ENCODE measurements around the gene ADGRV1.

Gene ADGRV1, protein sequence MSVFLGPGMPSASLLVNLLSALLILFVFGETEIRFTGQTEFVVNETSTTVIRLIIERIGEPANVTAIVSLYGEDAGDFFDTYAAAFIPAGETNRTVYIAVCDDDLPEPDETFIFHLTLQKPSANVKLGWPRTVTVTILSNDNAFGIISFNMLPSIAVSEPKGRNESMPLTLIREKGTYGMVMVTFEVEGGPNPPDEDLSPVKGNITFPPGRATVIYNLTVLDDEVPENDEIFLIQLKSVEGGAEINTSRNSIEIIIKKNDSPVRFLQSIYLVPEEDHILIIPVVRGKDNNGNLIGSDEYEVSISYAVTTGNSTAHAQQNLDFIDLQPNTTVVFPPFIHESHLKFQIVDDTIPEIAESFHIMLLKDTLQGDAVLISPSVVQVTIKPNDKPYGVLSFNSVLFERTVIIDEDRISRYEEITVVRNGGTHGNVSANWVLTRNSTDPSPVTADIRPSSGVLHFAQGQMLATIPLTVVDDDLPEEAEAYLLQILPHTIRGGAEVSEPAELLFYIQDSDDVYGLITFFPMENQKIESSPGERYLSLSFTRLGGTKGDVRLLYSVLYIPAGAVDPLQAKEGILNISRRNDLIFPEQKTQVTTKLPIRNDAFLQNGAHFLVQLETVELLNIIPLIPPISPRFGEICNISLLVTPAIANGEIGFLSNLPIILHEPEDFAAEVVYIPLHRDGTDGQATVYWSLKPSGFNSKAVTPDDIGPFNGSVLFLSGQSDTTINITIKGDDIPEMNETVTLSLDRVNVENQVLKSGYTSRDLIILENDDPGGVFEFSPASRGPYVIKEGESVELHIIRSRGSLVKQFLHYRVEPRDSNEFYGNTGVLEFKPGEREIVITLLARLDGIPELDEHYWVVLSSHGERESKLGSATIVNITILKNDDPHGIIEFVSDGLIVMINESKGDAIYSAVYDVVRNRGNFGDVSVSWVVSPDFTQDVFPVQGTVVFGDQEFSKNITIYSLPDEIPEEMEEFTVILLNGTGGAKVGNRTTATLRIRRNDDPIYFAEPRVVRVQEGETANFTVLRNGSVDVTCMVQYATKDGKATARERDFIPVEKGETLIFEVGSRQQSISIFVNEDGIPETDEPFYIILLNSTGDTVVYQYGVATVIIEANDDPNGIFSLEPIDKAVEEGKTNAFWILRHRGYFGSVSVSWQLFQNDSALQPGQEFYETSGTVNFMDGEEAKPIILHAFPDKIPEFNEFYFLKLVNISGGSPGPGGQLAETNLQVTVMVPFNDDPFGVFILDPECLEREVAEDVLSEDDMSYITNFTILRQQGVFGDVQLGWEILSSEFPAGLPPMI (N-terminal part only)

DNA sequence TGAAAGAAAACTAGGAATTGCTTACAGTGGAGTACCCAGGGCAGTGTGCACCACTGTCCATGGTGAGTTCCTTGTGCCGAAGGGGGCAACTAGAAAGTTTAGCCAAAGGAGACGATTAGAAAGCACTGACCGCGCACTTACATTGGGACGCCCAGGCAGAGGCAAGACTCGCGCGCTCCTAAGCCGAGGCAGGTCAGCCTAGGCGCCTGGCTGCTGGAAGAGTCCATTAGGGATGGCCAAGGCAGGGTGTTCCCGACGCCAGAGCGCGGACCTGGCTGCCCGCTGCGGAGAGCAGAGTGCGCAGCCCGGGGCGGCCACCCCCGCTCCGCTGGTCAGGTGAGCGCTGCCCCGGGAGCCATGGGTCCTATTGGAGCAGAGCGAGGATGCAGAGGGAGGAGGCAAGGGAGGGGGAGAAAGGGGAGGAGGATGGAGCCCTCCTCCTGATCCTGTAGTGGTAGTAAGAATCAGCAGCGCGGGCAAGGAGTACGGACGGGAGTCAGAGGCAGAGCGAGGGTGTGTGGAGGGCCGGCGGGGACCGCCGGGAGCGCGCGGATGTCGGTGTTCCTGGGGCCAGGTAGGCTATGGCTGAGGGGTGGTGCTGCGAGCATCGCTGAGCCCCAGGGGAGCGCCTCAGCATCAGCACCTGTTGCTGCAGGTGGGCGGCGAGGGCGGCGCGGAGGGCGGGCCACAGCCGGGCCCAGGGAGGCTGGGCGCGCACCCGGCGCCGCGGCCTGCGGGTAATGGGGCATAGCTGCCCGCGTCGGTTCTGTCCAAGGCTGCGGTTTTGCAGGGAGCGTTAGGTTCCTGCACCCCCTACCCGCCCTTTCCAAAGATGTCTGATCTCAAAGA, at the start of gene ADGRV1:
ADGRV1 (plus strand) TSS at position 454 of the 849 bp plus-strand sequence; CDS start at position 553, 99 bp downstream.
- DNase-seq (ENCODE audit: low spot score): peak; percentile 22

GRCh38 chr5:90510438-90510837, 48.2 kb upstream of the ADGRV1 start:
- DNase-seq (ENCODE audit: low spot score): no peak

- no peak for DNase-seq (ENCODE audit: low spot score)
Observed at GRCh38 chr5:90514520-90514919, 44.1 kb upstream of the ADGRV1 start.

DNA sequence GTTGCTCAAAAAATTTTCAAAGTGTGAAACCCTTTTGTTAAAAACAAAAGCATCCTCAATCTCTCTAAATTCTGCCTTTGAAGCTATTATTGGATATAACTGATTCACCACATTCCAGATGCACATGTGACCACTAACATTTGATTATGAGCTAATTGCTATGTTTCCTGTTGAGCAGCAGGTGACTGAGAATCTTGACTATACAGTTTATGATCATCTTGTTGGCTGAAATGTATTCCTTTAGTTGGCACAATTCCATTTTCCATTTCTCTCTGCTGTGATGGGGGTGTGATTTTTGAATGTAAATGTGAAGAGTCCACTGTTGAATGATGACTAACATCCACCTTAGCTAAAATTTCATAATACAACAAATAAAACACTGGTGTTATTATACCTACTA, 39.9 kb upstream of the ADGRV1 start:
- DNase-seq (ENCODE audit: low spot score): peak; percentile 32

DNA sequence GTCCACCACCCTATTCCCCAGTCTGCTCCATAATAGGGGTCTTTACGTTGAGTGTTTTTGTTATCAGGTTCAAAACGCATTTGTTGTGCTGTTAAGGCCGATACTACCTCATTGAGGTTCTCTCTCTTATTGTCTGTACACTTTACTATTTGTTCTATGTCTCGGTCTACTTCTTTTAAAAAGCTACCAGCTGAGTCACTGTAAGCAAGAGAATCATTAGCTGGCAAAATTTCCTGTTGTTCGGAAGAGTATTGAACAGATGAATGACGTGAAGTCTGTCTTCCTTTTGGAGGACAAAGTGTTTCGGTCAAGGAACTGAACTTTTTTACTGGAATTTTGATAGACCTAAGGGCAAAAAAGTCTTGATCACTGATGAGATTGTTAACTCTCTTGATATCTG, 39.5 kb upstream of the ADGRV1 start:
- DNase-seq (ENCODE audit: low spot score): no peak

- DNase-seq (ENCODE audit: low spot score): peak; percentile 5
Observed at GRCh38 chr5:90528601-90529193, 29.9 kb upstream of the ADGRV1 start.

DNA sequence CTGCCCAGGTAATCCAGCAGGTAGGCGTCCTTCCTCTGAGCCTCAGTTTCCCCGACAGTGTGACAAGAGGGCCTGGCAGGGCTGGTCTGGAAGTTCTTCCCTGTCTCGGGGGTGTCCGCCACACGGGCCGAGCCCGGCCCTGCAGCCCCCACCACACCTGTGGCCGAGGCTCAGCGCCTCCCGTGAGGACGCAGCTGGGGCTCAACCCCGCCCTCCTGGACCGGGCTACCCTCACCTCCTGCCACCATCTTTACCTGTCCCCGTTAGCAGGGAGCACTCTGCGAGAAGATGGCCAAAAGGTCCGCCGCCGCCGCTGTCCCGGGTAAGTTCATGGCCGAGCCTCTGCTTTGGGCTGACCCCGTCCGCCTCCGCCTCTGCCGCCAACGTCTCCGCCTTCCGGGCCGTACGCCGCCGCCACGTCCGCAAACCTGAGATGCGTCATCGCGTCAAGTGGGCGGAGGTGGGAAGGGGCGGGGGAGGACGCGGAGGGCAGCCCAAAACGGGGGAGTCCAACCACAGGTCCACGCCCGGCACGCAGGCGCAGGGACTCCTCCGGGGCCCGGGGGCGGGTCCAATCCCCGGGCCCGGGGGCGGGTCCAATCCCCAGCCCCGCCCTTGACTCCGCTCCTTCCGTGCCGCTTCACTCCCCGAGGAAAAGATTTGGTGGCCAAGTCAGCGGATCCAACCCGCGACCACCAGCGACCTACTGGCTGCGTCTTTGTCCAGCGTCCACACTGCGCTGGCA, 29.2 kb upstream of the ADGRV1 start, which contains the start of gene LYSMD3:
LYSMD3 (minus strand) TSS at position 391 of the 745 bp plus-strand sequence. CDS start 4,295 bp downstream, outside the sequence.
- peak; percentile 100 for DNase-seq (ENCODE audit: low spot score)

DNA sequence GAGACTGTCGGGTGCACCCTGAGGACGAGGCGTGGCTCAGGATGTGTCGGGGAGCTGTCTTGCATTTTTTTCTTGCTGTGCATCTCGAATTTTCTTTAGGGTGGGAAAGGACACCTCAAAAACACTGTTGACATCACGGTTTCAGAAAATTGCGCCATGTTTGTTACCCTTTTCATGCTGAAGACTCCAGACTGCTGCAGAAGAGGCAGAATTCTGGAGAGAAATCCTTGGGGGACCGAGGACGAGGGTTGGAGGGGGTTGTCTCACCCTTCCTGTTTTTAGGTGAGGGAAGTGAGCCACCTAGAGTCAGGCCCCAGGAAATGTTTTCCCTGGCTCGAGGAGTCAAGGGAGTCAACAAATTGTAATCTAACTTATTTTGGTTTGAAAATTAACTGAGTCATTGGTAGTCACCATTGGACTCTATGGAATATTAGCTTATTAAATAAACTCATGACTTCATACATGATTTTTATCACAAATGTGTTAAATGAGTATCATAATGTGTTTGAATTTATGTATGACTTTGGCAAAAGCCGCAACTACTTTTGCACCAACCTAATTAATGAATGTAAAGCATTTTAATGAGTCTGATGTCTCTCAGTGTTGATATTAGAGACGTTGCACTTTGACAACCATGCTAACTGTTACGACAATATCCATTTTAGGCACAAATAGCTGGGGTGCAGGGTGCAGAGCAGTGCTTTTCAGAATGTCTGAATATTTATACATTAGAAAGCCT, 28.5 kb upstream of the ADGRV1 start:
- DNase-seq (ENCODE audit: low spot score): peak; percentile 79

- no peak for DNase-seq (ENCODE audit: low spot score)
Observed at GRCh38 chr5:90530736-90531487, 27.7 kb upstream of the ADGRV1 start.

DNA sequence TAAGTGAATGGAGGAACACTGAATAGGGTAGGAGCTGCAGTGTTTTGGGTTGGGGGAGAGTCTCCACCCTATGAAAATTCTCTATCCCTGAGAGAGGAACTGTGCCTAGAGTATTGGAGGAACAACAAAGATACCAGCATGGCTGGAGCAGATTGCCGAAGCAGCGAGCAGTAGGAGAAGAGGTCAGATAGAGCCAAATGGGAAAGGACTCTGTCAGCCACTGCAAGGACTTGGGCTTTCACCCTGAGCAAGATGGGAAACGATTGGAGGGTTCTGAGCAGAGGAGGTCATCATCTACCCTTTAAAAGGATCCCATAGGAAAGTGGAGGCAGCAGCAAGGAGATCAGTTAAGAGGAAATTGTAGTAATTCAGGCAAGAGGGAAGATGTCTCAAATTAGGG, 24.8 kb upstream of the ADGRV1 start:
- DNase-seq (ENCODE audit: low spot score): no peak

GRCh38 chr5:90534922-90535321, 23.7 kb upstream of the ADGRV1 start:
- DNase-seq (ENCODE audit: low spot score): no peak

- no peak for DNase-seq (ENCODE audit: low spot score)
Observed at GRCh38 chr5:90542827-90543519, 15.6 kb upstream of the ADGRV1 start.

DNA sequence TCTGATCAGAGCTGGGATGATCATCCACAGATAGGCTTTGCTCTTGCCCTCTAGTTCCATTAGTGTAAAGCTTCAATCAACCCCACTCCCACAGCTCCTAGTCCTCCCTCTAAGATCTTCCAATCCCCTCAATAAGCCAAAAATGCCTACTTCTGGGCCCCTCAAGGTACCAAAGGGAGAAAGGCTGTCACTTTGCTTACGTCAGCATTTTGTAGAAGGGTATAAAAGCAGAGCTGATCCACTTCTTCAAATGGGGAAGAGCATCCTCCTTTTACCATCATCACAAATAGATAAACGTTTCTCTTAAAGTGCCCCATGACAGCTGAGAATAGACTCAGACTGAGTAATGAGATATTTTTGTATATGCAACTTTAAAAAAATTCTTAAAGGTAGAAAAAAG, 13.1 kb upstream of the ADGRV1 start:
- no peak for DNase-seq (ENCODE audit: low spot score)

- DNase-seq (ENCODE audit: low spot score): no peak
Observed at GRCh38 chr5:90546216-90546837, 12.3 kb upstream of the ADGRV1 start.

- DNase-seq (ENCODE audit: low spot score): no peak
Observed at GRCh38 chr5:90547072-90547536, 11.5 kb upstream of the ADGRV1 start.

GRCh38 chr5:90548069-90548593, 10.5 kb upstream of the ADGRV1 start:
- DNase-seq (ENCODE audit: low spot score): no peak

GRCh38 chr5:90549223-90549622, 9.4 kb upstream of the ADGRV1 start:
- no peak for DNase-seq (ENCODE audit: low spot score)
